Kidney capillary endothelial cell (primary cell): ENCODE results near the gene APBA3.

Experiments
- DNase-seq: peaks from one replicate; pipeline ENCODE4 v3.0.0-alpha.2; 2018; ENCODE audit warnings: low spot score

Gene APBA3

GRCh38 chr19:3761382-3762129, at the start of gene APBA3:
TSS of gene APBA3 (minus strand) at chr19:3761692. CDS start at chr19:3760264, 1,428 bp downstream.
- peak; percentile 90 for DNase-seq

GRCh38 chr19:3810708-3811355, 49.3 kb upstream of the APBA3 start:
- DNase-seq = no peak

GRCh38 chr19:3809881-3810707, 48.6 kb upstream of the APBA3 start:
- no peak for DNase-seq

- DNase-seq = no peak
Observed at GRCh38 chr19:3808420-3809143, 47.1 kb upstream of the APBA3 start.

GRCh38 chr19:3807574-3808354, 46.3 kb upstream of the APBA3 start:
- DNase-seq = no peak

GRCh38 chr19:3807131-3807480, 45.6 kb upstream of the APBA3 start:
- DNase-seq = no peak

- DNase-seq = no peak
Observed at GRCh38 chr19:3805859-3806258, 44.4 kb upstream of the APBA3 start.

- DNase-seq = no peak
Observed at GRCh38 chr19:3804429-3804828, 42.9 kb upstream of the APBA3 start.

GRCh38 chr19:3803986-3804385, 42.5 kb upstream of the APBA3 start:
- no peak for DNase-seq

- DNase-seq = no peak
Observed at GRCh38 chr19:3803114-3803888, 41.8 kb upstream of the APBA3 start.

GRCh38 chr19:3801412-3802096, 40.1 kb upstream of the APBA3 start:
- DNase-seq = no peak

- no peak for DNase-seq
Observed at GRCh38 chr19:3800996-3801395, 39.5 kb upstream of the APBA3 start.

- no peak for DNase-seq
Observed at GRCh38 chr19:3798137-3798536, 36.6 kb upstream of the APBA3 start.

GRCh38 chr19:3796358-3796757, 34.9 kb upstream of the APBA3 start:
- no peak for DNase-seq

GRCh38 chr19:3793799-3794198, 32.3 kb upstream of the APBA3 start:
- no peak for DNase-seq

- DNase-seq = no peak
Observed at GRCh38 chr19:3792114-3792513, 30.6 kb upstream of the APBA3 start.

GRCh38 chr19:3790941-3791340, 29.4 kb upstream of the APBA3 start:
- no peak for DNase-seq

- DNase-seq = no peak
Observed at GRCh38 chr19:3790209-3790734, 28.8 kb upstream of the APBA3 start.

- no peak for DNase-seq
Observed at GRCh38 chr19:3788996-3789778, 27.7 kb upstream of the APBA3 start.
